SH-SY5Y (cell line): ENCODE measurements around the gene OGDHL.

Experiments
- GATA2 ChIP-seq: IDR thresholded peaks from 2 replicates; pipeline ENCODE4 v1.6.1; 2011; ENCODE audit warnings: mild to moderate bottlenecking, low read depth, low read length
- GATA3 ChIP-seq: IDR thresholded peaks from 2 replicates; pipeline ENCODE4 v1.6.1; 2011; ENCODE audit warnings: low read depth, mild to moderate bottlenecking, low read length, moderate library complexity

Gene OGDHL

GRCh38 chr10:49690698-49691356, 71.3 kb downstream of the OGDHL start:
- TF ChIP-seq GATA2, result no peak

GRCh38 chr10:49689882-49690510, 72.1 kb downstream of the OGDHL start:
- TF ChIP-seq GATA3, result no peak
- TF ChIP-seq GATA2, result no peak

- no peak for TF ChIP-seq GATA3
- no peak for TF ChIP-seq GATA2
These were observed 73.2 kb downstream of the OGDHL start for GRCh38 chr10:49688920-49689319.

GRCh38 chr10:49688261-49688846, 73.8 kb downstream of the OGDHL start:
- TF ChIP-seq GATA3 (no peak), GATA2 (no peak)

- TF ChIP-seq GATA3 (no peak), GATA2 (no peak)
These were observed 75.5 kb downstream of the OGDHL start for GRCh38 chr10:49686651-49687050.
